HL-60/S4 treated with retinoic acid at 250 ng/mL for 4 days and 3 days (cell line): Measurements from ENCODE around the gene IFNA1.

ENCODE experiments used
- in situ Hi-C: fragments of 300-500 bp; cut with MboI; formaldehyde crosslinking; loops from 2 replicates; pipeline ENCODE4 v1.7.0; 2022; ENCODE audit warnings: low sequenced_read_pairs

Gene IFNA1

DNA sequence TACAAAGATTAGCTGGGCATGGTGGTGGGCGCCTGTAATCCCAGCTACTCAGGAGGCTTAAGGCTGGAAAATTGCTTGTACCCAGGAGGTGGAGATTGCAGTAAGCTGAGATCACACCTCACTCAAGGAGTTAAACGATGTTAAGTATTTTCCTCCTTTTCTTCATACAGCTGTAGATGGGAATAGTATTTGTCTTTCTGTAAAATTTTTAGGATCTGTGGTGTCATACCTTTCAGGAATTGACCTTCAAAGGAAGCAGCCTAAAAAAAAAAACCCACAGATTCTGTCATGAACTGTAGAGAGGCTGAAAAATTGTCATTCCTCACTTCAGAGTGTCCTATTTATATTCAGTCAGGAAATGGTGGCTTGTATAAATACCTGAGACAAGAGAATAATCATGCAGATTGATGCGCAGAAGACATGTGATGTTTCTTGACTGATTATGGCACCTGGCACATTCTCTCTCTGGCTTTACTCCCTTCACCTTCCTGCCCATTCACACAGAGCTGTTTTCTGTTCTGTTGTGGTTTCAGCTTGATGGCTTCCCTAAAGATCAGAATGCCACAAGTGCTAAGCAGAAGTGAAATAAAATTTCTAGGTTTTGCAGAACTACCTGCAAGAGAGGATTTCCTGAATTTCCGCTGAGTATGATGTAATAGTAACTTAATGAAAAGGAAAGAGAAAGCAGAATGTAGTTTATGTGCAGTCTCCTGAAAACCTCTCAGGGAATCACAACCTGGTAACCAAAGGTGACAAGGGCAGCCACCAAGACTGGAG lies 3.8 kb downstream of the IFNA1 start:
- in situ Hi-C loops = loop anchor here (25.0 kb wide), 1 partner anchor 107 kb away; the partner anchor contains the start of gene KLHL9

DNA sequence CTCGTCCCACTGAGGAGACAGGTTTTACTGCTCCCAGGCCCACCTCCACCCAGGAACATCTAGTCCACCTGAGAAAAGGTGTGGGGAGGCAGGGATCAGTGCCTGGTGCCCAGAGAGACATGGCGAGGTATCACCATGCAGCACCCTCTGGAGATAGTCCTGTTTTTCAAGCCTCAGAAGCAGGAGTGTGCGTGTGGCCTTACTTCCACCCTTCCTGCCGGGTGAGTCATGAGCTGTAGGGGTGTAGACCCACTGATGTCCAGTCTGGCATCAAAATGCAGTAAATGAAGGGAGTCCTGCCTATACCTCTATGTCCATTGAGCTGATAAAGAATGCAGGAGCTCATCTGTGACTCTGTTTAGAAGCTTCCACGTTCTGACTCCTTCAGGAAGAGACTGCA lies 9.1 kb downstream of the IFNA1 start:
- in situ Hi-C loops = loop anchor here (25.0 kb wide), 1 partner anchor 112 kb away; the partner anchor contains the start of gene KLHL9

DNA sequence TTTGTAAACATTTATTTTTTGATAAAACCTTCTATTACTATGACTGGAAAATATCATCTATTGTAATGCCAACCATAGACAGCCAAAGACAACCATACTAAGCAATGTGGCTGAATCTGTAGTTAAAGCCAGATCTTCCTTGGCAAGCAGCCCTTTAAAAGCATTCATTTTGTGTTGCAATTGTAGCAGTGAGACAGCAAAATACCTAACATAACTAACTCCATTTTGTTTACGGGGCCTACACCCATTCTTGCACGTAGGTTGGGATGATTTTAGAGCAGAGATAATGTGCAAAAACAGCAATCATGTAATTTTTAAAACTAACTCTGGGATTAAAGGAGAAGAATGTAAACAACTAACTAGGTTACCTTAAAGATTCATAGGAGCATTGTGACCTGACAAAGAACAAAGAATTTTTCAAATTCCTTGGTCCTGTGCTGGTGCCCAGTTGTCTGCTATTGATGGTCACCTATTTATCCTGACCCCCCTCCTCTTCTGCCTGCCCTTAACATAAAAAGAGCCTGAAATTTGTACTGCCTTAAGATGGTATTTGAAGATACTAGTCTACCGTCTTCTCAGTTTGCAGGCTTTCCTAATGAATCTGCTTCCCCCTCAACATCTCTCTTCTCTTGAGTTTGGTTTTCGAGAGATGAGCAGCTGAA lies 10.6 kb downstream of the IFNA1 start:
- in situ Hi-C loops = loop anchor here (25.0 kb wide), 2 partner anchors 214 to 336 kb away; partner anchors contain the start of genes IFNA14 and IFNA17

GRCh38 chr9:21452681-21453080 lies 12.4 kb downstream of the IFNA1 start:
- in situ Hi-C loops = loop anchor here (25.0 kb wide), 2 partner anchors 215 to 335 kb away; partner anchors contain the start of genes IFNA14 and IFNA17

DNA sequence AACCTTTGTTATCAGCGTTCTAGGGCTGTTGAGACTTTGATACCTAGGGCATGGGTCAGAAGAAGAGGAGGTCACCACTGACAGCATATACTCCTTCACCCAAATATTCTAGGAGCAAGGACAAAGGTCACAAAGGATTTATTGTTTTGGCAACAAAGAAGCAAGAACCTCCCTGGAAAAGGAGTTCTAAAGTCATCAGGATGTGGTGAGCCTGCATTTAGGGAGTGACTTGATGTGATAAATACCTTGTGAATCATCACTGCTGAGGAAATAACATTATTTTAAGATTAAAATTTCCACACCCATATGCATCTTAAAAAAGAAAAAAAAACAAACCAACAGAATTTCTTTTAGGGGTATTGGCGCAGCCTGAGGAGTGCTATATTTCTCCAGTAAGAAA lies 13.9 kb downstream of the IFNA1 start:
- in situ Hi-C loops = loop anchor here (25.0 kb wide), 2 partner anchors 217 to 333 kb away; partner anchors contain the start of genes IFNA14 and IFNA17

GRCh38 chr9:21455320-21455719 lies 15.1 kb downstream of the IFNA1 start:
- in situ Hi-C loops = loop anchor here (25.0 kb wide), 2 partner anchors 218 to 332 kb away; partner anchors contain the start of genes IFNA14 and IFNA17

GRCh38 chr9:21461377-21461776 lies 21.1 kb downstream of the IFNA1 start:
- in situ Hi-C loops = loop anchor here (25.0 kb wide), 2 partner anchors 224 to 326 kb away; partner anchors contain the start of genes IFNA14 and IFNA17

GRCh38 chr9:21465138-21465537 lies 24.9 kb downstream of the IFNA1 start:
- in situ Hi-C loops = loop anchor here (25.0 kb wide), 2 partner anchors 228 to 322 kb away; partner anchors contain the start of genes IFNA14 and IFNA17

GRCh38 chr9:21465859-21466518 lies 25.8 kb downstream of the IFNA1 start:
- in situ Hi-C loops = loop anchor here (25.0 kb wide), 2 partner anchors 229 to 321 kb away; partner anchors contain the start of genes IFNA14 and IFNA17

DNA sequence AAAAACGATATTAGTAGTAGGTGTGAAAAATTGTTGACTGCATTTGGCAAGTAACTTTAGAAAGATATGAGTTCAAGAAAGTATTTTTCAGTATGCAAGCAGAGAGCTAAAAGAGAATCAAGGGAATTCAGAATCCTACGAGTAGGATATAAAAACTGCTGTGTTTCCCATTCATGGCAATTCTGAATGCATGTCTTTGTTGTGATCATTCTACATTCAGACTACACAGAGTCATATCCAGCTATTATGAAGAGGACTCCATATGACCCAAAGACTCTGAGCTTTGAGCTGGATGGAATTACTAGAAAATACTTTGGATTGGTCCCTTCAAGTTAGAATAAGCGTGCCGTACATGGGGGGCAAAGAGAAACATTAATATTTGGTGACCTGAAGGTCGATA lies 29.9 kb downstream of the IFNA1 start:
- in situ Hi-C loops = loop anchor here (25.0 kb wide), 2 partner anchors 233 to 317 kb away; partner anchors contain the start of genes IFNA14 and IFNA17

DNA sequence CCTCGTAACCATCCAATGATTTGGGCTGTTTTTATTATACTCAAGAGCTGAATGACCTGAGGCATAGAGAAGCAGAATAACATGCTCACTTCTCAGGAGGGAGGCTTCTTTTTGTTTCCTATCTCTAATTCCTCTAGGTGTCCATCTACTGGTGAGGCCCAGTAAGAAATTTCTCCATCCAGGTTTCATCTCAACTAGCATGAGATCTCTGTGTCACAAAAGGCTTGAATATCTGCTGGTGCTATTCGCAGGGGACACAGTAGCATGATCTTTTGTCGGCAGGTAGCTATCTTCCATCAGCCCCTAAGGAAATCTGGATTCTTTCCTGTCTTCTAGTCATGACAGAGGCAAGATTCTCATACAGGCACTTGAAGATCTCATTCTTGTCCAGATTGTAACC lies 33.0 kb downstream of the IFNA1 start:
- in situ Hi-C loops = loop anchor here (25.0 kb wide), 2 partner anchors 236 to 314 kb away; partner anchors contain the start of genes IFNA14 and IFNA17

- in situ Hi-C loops = no loop called here
Observed at GRCh38 chr9:21477466-21477865, 37.2 kb downstream of the IFNA1 start.

DNA sequence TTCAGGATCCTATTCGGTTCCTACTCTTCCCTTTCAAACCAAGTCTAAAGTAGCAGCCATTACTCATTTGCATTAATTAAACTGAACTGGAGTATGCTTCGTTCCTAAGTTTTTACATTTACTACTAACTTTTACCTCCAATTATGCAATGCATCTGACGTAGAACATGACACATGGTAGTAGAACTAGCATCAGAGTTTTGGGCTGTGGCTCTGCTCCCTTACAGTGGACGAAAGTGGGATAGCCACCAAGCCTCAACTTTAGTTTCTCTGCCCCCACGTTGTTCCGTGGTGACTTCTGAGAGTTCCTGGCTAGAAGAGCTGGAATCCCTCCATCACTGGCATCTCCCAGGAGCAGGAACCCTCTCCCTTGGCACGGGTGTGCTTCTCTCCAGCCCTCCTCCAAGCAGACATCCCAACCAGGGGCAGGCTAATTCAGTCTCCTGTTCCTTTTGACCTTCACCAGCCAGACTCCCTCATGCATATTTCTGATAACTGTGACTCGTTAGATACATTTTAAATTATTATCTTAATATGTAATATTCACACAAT lies 39.0 kb downstream of the IFNA1 start:
- in situ Hi-C loops = no loop called here

DNA sequence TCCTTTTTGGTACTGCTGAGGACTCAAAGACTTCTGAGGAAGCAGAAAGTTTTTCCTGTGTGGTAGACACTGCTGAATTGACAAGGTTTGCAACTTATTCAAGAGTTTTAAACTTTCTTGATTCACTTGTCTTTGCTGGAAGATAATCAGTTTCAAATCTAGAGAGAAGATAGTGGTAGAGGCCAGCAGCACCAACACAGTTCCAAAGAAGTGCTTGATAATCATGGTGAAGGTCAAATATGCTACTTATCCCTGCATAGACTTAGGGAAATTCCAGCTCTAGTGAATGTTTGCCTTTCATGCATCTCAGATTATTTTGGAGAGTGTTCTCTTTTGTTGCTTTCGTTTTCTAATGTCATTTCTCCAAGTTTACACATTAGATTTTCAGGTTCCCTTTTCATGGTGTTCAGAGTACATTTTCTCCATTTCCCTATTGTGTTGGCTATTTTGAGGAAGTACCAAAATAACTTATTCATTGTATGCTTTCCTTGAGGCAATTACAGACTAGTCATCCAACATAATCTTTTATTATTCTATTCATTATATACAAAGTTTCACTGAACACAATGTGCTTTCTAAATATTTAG lies 41.3 kb downstream of the IFNA1 start:
- in situ Hi-C loops = no loop called here

DNA sequence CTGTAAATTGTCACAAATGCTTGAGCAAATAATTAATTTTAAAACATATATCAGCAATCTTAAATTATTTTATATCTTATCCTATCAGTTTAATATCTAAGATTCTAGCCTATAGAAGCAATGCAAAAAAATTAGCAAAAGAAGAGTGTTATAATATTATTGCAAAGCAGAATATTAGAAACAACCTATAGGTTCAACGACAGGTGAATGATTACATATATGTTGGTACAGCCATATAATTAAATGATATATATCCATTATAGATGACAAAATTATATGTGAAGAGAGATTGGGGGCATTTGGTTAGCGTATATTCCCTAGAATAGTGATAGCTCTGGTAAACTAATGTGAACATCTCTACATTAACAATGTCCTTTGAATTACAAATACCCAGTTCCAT lies 42.0 kb downstream of the IFNA1 start, which contains the start of gene IFNE:
Gene IFNE (minus strand): TSS at position 101 of the 400 bp plus-strand sequence. CDS start 619 bp downstream, outside the sequence.
- in situ Hi-C loops = no loop called here
